Lower leg skin (tissue), 3 donors: Measurements from ENCODE around the gene DPM2.

ENCODE experiments used
- CTCF ChIP-seq, 3 donors: fragments of 450-650 bp; IDR thresholded peaks; one replicate each; pipeline ENCODE4 v1.5.1; 2016; ENCODE audit warnings: antibody characterized with exemption in 3 of 3, mild to moderate bottlenecking in 3 of 3, moderate library complexity in 2 of 3
- POLR2A ChIP-seq, 2 donors: fragments of 450-650 bp; IDR thresholded peaks; one replicate each; pipeline ENCODE4 v1.6.1; 2016 to 2017; ENCODE audit warnings: antibody characterized with exemption in 2 of 2, mild to moderate bottlenecking in 1 of 2, moderate library complexity in 1 of 2

GRCh38 chr9:127977009-127977883 is 39.6 kb upstream of the DPM2 start:
- TF ChIP-seq CTCF (IDR thresholded peaks at IDR 0.05) (no peak), POLR2A (IDR thresholded peaks at IDR 0.05) (no peak)
